SU-DHL-6 (cell line): ENCODE data around the gene TBC1D16.

Experiments
- EZH2phosphoT487 ChIP-seq: fragments of 200-600 bp; sonication (generic), shearing (Covaris generic); conservative IDR thresholded peaks from 2 replicates; pipeline ENCODE4 v1.6.1; 2018; ENCODE audit warnings: mild to moderate bottlenecking, antibody characterized with exemption, low read length, moderate library complexity, mixed read lengths
- TF ChIP-seq, protein P1 (sequence below): fragments of 200-600 bp; sonication (generic); IDR thresholded peaks from one replicate; pipeline ENCODE4 v1.5.1; 2017; ENCODE audit warnings: antibody characterized with exemption, mild to moderate bottlenecking, low read length, moderate library complexity; ENCODE audit not compliant: insufficient read depth, poor library complexity, severe bottlenecking

DNA sequence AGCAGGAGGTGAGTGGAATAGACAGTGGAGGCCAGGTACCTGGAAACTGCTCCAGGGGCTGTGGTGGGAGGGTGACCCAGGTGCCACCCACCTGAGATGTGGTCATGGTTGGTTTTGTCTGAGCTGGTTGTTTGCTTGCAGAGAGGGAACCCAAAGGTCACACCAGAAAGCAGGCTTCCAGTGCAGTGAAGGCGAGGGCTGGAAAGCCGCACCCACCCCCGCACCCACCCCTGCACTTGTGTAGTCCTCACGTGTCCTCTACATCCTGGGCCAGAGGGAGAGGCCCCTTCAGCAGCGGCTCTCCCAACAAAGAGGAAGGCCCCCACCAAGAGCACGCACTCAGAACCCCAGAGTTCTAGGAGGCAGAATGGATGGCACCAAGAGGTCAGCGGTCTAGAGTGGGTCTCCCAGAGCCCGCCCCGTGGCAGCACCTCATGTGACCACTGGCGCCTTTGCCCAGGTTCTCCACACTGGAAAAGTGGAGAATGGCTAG, 103.8 kb downstream of the TBC1D16 start:
- TF ChIP-seq, protein P1, sequence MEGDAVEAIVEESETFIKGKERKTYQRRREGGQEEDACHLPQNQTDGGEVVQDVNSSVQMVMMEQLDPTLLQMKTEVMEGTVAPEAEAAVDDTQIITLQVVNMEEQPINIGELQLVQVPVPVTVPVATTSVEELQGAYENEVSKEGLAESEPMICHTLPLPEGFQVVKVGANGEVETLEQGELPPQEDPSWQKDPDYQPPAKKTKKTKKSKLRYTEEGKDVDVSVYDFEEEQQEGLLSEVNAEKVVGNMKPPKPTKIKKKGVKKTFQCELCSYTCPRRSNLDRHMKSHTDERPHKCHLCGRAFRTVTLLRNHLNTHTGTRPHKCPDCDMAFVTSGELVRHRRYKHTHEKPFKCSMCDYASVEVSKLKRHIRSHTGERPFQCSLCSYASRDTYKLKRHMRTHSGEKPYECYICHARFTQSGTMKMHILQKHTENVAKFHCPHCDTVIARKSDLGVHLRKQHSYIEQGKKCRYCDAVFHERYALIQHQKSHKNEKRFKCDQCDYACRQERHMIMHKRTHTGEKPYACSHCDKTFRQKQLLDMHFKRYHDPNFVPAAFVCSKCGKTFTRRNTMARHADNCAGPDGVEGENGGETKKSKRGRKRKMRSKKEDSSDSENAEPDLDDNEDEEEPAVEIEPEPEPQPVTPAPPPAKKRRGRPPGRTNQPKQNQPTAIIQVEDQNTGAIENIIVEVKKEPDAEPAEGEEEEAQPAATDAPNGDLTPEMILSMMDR = no peak
- no peak for TF ChIP-seq EZH2phosphoT487
